HG02884 (cell line): Measurements from ENCODE around the gene RASAL2.

ENCODE experiments used
- ATAC-seq: cut with Tn5 transposase; IDR thresholded peaks from one replicate; pipeline ENCODE4 v1.9.1; 2021; ENCODE audit warnings: mild to moderate bottlenecking, moderate library complexity; ENCODE audit not compliant: unreplicated experiment

Gene RASAL2

DNA sequence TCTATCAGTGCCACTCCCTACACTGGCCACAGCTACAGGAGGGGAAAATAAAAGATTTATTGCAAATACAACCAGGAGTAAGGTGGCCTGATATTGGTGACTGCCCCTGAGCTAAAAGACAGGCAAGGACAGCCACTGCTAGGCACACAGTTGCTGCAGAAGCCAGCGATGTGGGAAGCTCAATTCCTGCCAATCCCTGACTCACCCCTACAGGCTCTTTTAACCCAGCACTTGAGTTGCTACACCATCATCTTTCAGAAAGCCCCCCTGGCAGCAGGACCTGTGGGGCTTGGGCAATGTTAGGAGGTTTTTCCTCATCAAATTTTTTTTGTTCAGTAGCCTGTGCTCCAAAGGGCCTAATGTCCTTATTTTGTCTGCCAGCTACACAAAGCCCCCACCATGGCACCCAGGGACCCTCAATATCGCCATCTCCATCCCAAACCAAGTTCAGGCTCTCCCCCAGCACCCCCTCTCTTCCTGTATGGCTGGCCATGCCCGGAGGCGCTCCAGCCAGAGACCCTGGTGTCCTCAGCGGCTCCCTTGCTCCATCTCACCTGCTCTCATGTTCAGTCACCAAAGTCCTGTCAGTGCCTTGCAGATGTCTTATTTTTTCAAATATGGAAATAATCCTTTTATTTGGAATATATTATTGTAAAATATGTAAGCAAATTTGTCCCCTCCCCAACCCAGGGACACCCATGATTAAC lies 389.5 kb downstream of the RASAL2 start:
- no peak for ATAC-seq

DNA sequence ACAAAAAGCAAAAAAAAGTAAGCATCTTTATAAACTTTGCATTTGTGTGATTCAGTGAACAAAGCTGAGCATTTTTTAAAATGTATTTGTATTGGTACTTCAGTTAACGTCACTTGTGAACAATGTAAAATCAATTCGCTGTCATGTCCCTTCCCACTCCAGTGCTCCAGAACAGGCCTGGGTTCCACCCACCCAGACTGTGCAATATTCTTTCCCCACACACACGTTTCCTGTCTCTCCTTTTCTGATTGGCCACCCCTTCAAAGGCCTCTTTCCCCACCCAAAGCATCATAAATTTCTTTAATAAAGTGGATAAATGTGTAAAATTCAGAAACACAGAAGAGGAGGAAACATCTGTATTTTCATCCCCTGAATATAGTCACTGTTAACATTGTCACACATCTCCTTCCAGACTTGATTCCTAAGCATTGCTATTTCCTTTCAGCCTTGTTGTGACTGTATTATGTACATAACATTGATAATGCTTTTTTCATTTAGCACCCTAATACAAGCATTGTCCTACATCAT lies 390.9 kb downstream of the RASAL2 start:
- no peak for ATAC-seq

DNA sequence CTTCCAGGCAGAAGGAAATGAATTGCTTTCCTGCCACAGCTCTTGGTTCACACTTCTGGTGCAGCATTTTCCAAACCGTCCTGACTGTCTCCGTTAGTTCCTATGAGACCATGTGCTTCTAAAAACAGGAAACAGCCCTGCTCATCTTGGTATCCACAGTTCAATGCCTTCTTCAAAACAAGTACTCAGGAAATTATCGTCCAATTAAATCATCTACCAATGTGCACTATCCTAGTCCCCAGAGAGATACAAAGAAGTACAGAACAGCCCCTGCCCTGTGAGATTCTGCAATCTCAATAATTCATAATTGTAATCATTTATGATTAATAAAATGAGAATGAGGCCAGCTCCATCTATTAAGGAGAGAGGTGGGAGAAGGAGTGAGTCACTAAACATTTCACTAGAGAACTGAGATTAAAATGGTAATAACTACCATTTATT lies 391.7 kb downstream of the RASAL2 start:
- ATAC-seq: no peak

DNA sequence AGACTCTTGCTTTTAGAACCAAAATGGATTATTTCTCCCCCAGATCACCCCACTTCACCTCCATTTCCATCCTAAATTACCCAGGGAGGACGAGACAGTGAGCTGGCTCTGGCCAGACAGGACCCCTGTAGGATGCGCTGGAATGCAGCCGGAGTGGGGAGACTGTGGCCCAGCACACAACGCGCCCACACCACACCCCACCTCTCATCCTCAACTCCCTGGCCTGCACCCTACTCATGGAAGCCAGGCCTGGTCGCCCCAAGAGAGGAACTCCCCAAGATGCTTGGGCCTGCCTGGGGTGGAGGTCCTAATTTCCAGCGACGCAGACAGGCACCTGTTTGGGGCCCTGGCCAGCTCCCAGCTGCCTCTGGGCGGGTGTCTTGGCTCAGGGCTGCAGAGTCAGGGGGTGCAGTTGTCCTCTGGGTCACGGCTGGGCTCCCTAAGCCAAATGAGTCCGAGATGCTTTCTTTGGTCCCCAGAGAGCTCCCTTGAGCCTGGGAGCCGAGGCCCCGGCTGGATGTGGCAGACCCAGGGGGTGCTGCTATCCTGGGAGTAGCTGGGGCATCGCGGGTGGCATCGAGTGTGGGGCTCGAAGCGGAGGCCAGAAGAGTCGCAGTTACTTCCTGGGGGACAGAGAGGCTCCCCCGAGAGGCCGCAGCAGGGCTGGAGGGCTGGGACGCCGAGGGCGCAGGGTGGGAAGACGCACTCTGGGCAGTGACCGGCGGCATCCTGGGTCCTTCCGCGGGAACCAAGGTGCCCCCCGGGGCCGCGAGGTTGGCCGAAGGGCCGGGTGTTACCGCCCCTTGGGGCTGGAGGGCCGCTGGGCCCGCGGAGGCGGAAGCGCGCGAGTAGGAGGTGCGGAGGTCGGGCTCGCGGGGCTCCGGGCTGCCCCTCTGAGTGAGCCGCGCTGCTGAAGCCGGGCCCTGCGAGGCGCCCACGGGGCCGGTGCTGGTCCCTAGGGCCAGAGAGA lies 392.5 kb downstream of the RASAL2 start:
- ATAC-seq: no peak

DNA sequence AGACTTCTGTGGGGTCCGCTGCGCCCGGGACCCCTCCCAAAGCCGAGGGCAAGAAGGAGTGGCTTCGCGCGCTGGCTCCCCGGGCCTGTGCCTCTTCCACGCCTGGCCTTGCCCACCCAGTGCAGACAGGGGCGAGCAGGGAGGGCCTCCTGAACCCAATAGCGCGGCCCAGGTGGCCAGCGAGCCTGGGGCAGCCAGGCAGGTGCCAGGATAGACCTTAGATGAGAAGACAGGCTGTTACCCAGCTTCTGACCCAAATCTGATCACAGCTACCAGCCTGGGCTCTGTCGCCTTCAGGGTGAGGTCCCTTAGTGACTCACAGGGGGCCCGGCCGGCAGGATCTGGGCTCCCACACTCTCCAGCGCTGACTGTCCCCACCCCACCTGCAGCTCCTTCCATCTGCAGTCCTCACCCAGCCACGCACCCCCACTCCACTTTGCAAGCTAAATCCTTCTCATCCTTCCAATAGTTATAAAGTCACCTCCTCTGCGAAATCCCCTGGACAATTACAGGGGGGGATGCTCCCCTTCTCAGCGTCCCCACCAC lies 393.2 kb downstream of the RASAL2 start:
- no peak for ATAC-seq

DNA sequence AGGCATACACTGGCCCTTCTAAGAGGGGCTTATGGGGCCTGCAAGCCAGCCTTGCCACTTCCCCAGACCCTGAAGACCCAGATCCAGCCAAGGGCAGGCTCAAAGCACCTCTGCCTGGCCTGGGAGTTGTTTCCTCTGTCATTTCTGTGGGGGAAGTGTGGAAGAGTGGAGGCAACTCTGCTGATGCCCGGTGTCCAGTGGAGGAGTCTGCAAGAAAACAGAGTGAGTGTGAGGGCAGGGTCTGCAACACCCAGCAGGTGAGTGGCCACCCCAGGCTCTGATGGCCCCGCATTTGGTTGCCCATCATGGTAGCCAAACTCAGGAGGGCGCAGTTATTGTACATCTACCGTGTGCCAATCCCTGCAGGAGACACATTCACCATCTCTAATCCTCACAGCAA lies 394.5 kb downstream of the RASAL2 start:
- no peak for ATAC-seq

DNA sequence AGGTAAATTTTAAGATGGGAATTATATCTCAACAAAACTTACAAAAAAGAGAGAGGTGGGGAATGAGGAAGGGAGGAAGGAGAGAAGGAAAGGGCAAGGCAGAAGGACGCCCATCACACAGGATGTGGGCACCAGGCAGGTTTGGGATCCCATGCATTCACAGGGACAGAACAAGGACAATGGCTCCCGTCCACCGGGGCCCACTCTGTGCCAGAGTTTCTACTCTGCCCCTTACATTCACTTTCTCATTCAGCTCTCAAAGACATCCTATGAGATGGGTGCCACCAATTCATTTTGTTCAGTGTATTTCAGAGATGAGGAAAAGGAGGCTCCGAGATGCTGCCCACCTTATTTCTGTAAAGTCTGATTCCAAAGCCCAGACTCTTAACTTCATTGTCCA lies 395.5 kb downstream of the RASAL2 start:
- no peak for ATAC-seq

DNA sequence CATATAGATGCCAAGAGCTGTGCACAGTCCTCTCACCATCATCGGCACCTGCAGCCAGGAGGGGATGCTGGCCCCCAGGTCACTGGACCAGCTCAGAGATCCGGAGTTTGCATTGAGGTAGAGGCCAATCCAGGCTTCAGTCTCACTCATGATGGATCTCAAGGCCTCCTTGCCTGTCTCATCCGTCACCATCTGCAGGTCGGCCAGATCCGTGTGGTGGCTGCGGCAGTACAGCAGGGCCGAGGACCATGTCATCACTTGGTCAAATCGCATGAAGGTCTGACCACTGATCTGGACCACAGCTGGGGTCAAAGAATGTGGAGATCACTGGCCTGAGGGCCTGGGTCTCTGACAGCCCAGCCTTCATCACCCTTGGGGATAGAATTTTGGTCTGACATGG lies 396.2 kb downstream of the RASAL2 start:
- no peak for ATAC-seq

DNA sequence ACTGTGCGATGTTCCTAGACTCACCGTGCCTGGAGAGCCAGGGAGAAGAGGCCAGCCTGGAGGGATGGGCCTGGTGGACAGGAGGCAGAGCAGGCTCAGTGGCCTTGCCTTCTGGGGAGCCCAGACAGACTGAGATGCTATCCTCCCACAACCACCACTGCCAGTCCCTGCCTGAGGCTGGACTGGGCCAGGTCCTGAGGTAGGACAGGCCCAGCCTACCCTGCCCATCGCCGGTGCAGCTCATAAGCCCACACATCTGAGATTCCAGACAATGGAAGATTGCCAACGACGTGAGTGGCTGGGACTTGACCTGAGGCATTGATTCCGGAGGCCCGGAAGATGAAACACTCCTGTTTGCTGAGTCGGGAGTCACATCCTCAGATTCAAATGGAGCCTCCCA lies 397.1 kb downstream of the RASAL2 start:
- no peak for ATAC-seq

DNA sequence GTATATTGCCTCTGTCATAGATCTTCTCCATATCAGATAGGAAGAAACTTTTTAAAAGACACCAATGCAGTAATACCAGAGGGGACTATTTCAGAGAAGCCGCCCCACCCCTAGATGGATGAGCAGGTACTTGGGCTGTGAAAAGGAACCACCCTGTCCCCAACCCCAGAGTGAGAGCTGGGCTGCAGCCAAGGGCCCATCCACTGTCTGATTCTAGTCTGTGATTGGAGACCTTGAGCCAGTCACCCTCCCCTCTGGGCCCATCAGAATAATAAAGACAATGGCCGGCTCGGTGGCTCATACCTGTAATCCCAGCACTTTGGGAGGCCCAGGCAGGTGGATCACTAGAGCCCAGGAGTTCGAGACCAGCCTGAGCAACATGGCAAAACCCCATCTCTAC lies 397.8 kb downstream of the RASAL2 start:
- no peak for ATAC-seq

DNA sequence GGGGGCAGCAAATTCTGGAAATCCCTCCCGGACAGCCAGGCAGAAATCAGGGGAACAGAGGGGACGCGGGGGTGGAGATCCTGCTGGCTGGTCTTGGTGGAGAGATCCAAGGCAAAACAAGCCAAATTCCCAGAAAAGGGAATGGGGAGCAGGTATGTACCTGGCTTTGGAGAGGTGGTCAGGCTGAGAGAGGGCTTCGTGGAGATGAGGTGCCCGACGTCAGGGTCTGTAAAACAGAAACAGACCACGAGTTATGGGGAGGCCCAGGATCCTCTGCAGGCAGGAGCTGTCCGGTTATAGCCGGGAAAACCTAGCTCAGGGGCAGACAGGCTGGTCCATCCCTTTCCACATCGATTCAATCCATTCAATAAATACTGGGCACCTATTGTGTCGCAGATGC lies 398.4 kb downstream of the RASAL2 start:
- no peak for ATAC-seq

DNA sequence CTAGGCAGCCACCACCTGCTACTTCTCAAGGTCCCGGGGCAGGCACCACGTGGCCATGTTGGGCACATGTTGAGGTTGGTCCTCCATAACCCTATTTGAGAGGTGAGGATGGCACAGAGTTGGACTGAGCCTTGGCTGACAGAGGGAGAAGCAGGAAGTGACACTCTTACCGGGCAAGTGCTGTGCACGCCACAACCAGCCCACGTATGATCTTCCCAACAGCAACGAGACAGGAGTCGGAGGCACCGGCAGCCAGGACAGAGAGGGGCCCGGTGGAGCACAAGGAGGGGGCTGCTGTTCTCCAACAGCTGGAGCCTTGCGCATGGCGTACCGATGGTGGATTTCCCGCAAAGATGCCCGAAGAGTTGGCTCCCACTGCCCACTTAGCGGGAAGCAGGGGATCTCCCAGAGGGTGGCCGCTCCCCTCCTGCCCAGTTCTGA lies 399.4 kb downstream of the RASAL2 start:
- ATAC-seq: no peak

DNA sequence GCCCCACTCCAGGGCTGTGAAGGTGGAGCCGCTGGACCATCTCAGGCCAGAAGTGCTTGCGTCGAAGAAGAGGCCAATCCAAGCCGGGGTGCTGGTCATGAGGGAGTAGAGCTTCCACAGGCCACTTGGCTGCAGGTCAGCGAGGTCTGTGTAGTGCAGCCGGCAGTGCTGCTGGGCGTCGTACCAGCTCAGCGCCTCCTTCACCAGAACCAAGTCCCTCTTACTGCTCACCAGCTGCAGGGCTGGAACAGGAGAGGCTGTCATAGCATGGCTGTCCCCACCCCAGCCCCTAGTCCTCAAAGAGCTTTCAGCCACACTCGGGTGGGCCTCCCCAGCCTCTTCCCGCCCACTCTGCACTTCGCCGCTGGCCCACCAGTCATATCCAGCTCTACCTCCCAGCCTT lies 400.7 kb downstream of the RASAL2 start:
- no peak for ATAC-seq

DNA sequence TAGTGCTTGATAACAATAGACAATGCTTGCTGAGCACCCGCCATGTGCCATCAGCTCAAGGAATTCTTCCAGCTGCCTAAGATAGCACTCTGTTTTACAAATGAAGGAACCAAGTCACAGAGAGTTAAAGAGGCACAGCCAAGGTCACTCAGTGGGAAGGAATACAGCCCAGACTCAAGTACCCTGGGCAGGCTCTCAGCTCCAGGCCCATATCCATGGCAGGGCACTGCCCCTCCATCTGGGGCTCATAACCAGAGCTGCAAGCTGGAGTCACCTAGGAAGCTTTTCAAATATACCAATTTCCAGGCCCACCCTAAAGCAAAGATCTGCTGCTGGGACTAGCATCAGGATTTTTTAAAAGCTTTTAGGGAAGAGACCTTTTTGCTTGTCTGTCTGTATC lies 401.3 kb downstream of the RASAL2 start:
- no peak for ATAC-seq

DNA sequence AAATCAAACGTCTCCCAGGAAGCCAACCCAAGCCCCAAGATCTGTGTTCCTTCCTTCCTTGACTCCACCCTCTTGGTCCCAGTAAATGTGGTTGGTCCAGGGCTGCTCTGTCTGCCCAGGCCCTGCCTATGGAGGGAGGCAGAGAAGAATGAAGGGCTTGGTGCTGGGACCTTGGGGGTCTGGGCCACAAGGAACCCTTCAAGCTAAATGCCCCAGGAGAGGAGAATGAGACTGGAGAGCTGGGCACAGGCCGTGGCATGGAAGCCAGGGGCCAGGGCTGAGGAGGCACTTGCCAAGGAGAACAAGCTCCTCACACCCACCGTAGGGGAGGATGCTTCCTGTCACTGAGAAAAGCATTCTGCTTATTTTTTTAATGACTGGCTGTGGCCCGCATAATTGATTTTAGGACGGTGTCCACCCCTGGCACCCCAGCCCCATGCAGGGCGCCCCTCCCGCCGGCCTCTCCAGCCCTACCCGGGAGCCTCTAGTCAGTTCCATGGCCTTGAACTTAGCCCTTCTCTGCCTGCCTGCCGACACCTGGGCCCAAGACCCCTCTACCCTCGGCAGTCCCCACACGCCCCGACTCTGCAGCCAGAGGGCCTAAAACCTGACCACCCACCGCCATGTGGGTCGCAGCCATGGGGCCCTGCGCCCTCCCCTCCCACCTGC lies 402.0 kb downstream of the RASAL2 start:
- ATAC-seq: no peak

DNA sequence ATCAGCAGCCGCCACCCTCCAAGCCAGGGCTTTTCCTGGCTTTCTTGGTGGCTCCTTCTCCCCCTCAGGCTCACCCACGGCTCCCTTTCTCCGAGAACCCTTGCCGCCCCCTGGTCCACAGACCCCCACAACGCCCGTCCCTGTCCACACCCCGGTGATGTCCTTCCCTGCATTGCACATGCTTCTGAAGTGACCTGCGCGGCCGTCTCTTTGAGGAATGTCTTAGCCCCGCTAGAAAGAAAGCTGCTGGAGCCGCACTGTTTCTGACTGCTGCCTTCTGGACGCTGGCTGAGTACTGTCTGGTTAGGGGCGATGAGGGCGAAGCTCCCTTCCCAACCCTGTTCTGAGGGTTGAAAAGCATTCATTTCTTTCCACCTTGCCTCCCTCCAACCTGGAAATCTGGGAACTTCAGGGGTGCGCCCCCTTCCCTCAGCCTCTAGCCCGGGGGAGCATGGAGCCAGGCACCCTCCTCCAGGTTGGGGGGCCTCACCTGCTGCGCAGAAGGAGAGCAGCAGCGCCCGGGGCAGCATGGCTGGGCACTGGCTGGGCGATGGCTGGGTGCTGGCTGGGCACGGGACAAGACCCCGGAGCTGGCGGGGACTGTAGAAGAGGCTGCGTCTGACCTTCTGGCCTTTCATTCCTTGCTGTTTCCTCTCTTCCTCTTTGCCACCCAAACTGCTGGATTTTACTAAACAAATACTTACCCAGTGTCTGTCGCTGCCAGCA lies 402.7 kb downstream of the RASAL2 start, which contains the start of gene CLEC20A:
CLEC20A (minus strand) TSS at position 555 of the 726 bp plus-strand sequence; CDS start at position 530, 25 bp downstream.
- ATAC-seq: no peak

DNA sequence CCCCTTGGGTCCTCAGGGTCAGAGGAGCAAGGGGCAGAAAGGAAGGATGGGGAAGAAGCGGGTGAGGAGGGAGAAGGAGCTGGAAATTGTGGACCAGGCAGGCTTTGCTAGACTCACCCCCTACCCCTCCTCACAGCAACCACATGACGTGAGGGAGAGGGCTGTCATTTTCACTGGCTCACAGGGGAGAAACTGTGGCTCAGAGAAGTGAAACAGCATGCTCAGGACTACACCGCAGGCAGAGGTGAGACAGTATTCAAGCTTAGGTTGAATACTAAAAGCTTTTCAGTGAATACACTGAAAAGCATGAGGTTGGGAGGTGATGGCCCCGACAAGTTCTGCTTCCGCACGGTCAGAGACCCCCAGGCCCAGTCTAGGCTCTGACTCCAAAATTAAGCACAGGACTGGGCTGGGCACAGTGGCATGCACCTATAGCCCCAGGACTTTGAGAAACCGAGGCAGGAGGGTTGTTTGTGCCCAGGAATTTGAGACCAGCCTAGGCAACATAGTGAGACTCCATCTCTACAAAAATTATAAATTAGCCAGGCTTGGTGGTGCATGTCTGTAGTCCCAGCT lies 404.1 kb downstream of the RASAL2 start:
- ATAC-seq: no peak

DNA sequence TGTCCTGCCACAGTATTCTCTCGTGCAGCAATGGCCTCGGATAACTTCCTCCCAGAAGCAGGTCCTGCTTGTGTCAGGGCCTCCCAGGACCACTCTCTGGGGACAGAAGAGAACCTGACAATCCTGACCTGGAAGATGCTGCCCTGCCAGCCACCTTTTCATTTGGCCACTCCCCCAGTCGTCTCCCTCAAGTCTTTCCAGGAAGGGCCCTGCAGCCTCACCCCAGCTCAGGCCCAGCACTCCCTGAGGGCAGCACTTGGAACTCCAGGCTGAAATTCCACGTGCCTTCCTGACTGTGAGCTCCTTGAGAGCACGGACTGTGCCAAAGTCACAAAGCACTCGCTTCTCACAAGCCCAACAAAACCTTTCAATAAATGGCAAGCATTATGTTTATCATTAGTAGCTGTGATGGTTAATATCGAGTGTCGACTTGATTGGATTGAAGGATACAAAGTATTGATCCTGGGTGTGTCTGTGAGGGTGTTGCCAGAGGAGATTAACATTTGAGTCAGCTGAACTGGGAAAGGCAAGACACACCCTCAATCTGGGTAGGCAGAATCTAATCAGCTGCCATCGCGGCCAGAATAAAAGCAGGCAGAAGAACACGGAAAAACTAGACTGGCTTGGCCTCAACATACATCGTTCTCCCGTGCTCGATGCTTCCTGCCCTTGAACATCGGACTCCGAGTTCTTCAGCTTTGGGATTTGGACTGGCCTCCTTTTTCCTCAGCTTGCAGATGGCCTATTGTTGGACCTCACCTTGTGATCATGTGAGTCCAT lies 405.2 kb downstream of the RASAL2 start:
- no peak for ATAC-seq
